T-helper 2 cell treated with Interferon-gamma antibody and Interleukin-4, amounts not matched to agents 100 ng/mL and 5 ng/mL, for 36 hours (primary cell): Measurements from ENCODE around the gene DIPK1B. TPM values are rescaled to one million over a fixed set of nuclear protein-coding genes. Genes with fewer than 3 reads are reported as not detected.

Experiments
- intact Hi-C: fragments of 100-400 bp; cut with micrococcal nuclease; formaldehyde crosslinking; loops from one replicate; pipeline ENCODE4 v1.15.1; 2023
- total RNA-seq: library from RNA; stranded (reverse); gene quantifications from 2 replicates; pipeline ENCODE4 v1.2.3, GENCODE V29; 2022

Gene DIPK1B
- total RNA-seq, 1 donor from 2014 or later = 1.3 TPM

DNA sequence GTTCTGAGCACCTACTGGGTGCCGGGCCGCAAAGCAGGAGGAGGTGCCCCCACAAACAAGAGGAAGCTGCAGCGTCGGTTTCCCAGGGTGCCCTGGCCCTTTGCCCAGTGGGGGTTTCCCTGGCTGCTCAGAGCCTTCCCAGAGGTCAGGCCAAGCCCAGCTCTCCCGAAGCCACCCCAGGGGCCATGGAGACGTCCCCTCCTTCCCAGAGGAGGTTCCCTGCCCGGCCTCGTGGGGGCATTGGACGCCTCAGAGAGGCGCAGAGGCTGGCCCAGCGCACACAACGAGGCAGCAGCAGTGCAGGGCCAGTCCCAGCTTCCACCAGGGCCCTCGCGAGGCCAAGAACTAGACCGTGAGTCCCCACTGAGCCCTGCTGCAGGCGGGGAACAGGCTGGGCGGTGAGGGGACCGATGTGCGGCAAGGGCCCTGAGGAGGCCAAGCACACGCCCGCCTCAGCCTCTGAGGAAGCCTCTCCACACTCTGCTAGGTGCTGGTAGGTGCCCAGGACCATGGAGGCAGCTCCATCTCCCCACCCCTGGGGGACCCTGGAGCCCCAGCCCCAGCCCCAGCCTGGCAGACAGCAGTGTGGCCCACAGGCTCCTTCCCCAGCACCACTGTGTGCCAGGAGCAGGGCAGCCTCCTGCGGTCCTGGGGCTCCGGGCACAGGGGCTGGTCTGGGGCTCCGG lies 7.0 kb downstream of the DIPK1B start:
- intact Hi-C loops = no loop called here

GRCh38 chr9:136720251-136720897 lies 8.0 kb downstream of the DIPK1B start:
- intact Hi-C loops = no loop called here

DNA sequence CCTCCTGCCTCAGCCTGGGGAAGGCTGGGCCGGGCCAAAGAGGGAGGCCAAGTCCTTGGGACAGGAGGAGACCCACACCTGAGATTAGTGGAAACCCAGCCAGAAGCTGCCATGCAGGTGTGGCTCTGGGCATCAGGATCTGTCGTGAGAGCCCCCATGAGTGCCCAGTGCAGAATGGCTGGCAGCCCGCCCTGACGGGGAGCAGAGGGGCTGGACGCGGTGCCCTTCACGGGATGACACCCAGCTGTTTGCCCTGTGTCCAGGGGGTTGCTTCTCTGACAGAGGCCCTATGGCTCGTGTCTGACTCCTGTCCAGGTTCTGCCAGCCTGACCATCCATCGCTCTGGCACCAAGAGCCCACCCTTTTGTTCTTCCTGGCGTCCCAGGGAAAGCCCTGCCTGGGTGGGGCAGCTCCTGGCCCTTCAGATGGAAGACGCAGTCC lies 8.5 kb downstream of the DIPK1B start:
- intact Hi-C loops = no loop called here

DNA sequence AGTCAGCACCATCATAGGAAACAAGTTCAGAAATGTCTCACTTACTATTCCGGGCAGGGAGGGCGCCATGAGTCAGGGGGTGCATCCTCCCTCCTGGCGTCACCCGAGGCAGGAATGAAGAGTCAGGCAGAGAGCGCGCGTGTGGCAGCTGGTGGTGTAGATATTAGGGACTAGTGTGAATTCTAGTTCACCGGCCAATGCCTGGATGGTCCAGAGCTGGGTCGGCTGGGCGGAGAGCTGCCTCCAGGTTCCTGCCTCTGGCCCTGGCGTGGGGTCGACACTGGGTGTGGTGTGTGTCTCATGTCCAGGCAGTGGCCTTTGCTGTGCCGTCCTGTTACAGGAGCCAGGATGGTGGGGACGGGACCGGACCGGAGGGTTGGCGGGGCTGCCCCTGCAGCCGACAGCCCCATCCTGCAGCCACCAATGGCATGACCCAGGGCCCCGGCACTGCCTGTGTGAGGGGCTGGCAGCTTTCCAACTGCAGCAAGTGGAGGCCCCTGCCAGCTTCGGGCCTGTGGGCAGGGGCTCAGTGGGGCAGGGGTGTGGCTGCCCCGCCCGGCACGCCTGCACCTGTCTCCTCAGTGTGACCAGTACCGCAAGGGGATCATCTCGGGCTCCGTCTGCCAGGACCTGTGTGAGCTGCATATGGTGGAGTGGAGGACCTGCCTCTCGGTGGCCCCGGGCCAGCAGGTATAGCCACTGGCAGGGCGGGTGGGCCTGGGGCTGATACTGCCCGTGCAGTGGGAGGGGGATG lies 9.1 kb downstream of the DIPK1B start:
- intact Hi-C loops = no loop called here

DNA sequence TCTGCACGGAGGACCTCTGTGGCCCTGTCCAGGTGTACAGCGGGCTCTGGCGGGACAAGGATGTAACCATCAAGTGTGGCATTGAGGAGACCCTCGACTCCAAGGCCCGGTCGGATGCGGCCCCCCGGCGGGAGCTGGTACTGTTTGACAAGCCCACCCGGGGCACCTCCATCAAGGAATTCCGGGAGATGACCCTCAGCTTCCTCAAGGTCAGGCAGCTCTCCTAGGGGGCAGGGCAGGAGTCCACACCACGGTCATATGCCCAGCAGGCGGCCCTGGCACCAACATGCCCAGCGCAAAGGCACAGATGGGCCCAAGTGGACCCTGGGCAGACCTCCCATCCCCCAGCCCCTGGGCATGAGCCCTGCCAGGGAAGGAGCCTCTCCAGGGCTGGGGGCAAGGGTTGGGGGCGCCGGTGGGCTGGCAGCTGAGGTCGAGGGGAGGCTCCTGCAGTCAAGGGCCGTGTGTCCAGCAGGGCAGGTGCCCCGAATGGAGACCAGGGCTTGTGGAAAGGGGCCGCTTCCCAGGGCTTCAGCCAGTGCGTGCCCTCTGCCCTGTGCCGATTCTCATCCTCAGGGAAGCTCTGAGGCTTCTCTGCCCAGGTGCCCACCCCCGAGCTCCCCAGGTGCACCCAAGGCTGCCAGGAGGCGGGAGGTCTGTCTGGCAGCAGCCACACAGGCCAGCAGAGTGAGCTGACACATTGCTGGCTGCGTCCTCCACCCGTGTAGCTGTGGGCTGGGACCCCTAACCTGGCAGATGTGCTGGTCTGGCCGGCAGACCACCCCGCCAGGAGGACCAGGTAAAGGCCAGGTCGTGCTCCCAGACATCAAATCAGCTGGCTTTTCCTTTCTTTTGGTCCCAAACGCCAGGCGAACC lies 10.0 kb downstream of the DIPK1B start:
- intact Hi-C loops = no loop called here

- intact Hi-C loops = no loop called here
Measured at GRCh38 chr9:136722969-136723356, 10.6 kb downstream of the DIPK1B start.

GRCh38 chr9:136723362-136723976 lies 11.1 kb downstream of the DIPK1B start:
- intact Hi-C loops = no loop called here

GRCh38 chr9:136723989-136724388 lies 11.6 kb downstream of the DIPK1B start:
- intact Hi-C loops = no loop called here

DNA sequence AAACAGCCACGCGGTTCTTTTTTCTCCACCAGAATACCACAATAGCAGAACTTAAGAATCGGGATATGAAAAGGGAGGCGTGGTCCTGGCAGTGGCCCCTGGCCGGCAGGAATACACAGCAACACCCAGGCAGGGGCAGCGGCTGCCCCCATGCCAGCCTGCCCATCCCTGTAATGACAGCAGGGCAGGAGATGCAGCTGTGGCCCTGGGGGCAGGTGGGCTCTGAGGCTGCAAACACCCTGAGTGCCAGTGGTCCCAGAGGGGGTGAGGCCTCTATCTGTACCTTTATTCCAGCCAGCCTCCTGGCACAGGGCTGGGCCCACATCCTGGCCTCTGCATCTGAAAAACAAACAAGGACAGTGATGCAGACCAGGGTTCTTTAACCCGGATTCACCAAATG lies 12.4 kb downstream of the DIPK1B start:
- intact Hi-C loops = no loop called here

GRCh38 chr9:136725612-136726011 lies 13.2 kb downstream of the DIPK1B start:
- intact Hi-C loops = no loop called here

DNA sequence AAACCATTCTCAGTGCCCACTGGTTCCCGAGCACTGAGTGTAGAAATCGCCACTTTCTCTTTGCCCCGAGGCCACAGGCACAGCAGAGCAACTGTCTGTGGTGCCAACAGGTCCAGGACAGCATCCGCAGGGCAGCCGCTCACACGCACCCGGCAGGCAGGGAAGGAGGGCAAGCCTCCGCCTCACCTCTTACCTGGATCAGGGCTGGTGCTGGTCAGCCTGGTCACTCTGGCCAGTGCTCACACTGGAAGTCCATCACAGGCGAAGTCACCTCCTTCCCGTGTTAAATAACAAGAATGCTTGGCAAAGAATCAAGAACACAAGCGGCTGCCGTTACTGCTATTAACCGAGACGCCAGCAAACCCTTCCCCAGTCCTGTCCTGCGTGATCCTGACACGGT lies 13.7 kb downstream of the DIPK1B start:
- intact Hi-C loops = no loop called here

GRCh38 chr9:136726631-136727191 lies 14.3 kb downstream of the DIPK1B start:
- intact Hi-C loops = no loop called here

- intact Hi-C loops = loop anchor here (1.0 to 2.0 kb wide), 2 partner anchors 158 to 245 kb away; partner anchors contain the start of genes SEC16A and TRAF2
Measured at GRCh38 chr9:136728080-136728547, 15.7 kb downstream of the DIPK1B start.

- intact Hi-C loops = loop anchor here (1.0 to 2.0 kb wide), 2 partner anchors 158 to 246 kb away; partner anchors contain the start of genes SEC16A and TRAF2
Measured at GRCh38 chr9:136728548-136729123, 16.3 kb downstream of the DIPK1B start.

GRCh38 chr9:136729144-136729543 lies 16.8 kb downstream of the DIPK1B start:
- intact Hi-C loops = loop anchor here (2.0 kb wide), 1 partner anchor 246 kb away; the partner anchor contains the start of gene SEC16A

- intact Hi-C loops = loop anchor here (2.0 kb wide), 1 partner anchor 247 kb away; the partner anchor contains the start of gene SEC16A
Measured at GRCh38 chr9:136729926-136730325, 17.6 kb downstream of the DIPK1B start.

- intact Hi-C loops = no loop called here
Measured at GRCh38 chr9:136732444-136733178, 20.2 kb downstream of the DIPK1B start.

- intact Hi-C loops = no loop called here
Measured at GRCh38 chr9:136733611-136734010, 21.2 kb downstream of the DIPK1B start.
